ENCODE data around the gene RNF213.
"Not testable (repeated sequence)": the region's sequence is repeated elsewhere in the genome, so short reads cannot be mapped to it uniquely, and the experiment has no call there.

The RNF213 gene

DNA sequence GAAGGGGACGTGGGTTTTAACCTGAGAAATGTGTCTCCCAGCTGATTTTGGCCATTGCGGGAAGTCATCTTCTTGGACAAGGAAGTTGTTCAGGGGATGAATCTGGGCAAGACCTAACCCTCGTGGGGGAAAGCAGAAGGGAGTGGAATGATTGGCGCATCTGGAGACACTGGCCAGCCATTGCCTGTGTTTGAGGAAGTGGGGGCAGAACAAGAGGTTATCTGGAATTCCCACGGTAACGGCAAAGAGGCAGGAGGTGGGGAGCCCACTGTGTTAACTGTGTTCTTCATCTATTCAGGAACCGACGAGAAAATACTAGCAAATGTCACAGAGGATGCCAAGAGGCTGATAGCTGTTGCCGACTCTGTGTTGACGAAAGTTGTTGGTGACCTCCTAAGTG is 66.9 kb downstream of the RNF213 start:
- no peaks in the 10 kb centered on the region for H3K4me1 ChIP-seq (ENCODE audit: control insufficient read depth, insufficient read depth, low read depth, low read length)
- no peak overlapping the region for H3K4me3 ChIP-seq (ENCODE audit: insufficient read depth in 1 of 2, low read depth in 1 of 2, low read length in 2 of 2)
- no peak overlapping the region for H3K4ac ChIP-seq (ENCODE audit: low read depth in 1 of 2, low read length in 2 of 2)
- H2AK5ac ChIP-seq (ENCODE audit: low read length, severe bottlenecking) = no peak overlapping the region
- H3K9ac ChIP-seq (ENCODE audit: low read length) = no peak overlapping the region
- no peak overlapping the region for H2AFZ ChIP-seq (ENCODE audit: low read depth, low read length)
- H4K8ac ChIP-seq (ENCODE audit: low read length) = no peak overlapping the region
- H2BK15ac ChIP-seq (ENCODE audit: low read depth, poor library complexity, severe bottlenecking) = no peak overlapping the region
- no peak overlapping the region for H3K4me2 ChIP-seq (ENCODE audit: low read length, poor library complexity, severe bottlenecking)
- H4K91ac ChIP-seq (ENCODE audit: low read length) = no peak overlapping the region
- H3K18ac ChIP-seq (ENCODE audit: low read depth in 1 of 2, low read length in 2 of 2) = no peak overlapping the region
- no peak overlapping the region for H2BK120ac ChIP-seq (ENCODE audit: low read depth, low read length)
- H3K27me3 ChIP-seq (ENCODE audit: control insufficient read depth in 1 of 2, insufficient read depth in 1 of 2, low read length in 2 of 2) = no peaks in the 10 kb centered on the region
- peaks cover 8% of the 10 kb centered on the region for H3K79me1 ChIP-seq (replicated peaks; ENCODE audit: low read length, poor library complexity, severe bottlenecking)
- no peak overlapping the region for H3K23ac ChIP-seq (ENCODE audit: low read length in 2 of 2)
- DNase-seq = no peak
- H3K36me3 ChIP-seq (ENCODE audit: control insufficient read depth in 1 of 2, insufficient read depth in 2 of 2, low read depth in 1 of 2, low read length in 2 of 2) = peaks cover 48 to 100% of the 10 kb centered on the region in 2 experiments
- WGBS = 87% methylated on average over 10 of the region's 10 CpGs
- no peak overlapping the region for H2BK12ac ChIP-seq (ENCODE audit: low read length in 2 of 2)
- H2BK5ac ChIP-seq (ENCODE audit: low read depth, low read length, poor library complexity, severe bottlenecking) = no peak overlapping the region
- no peak overlapping the region for H3K27ac ChIP-seq (ENCODE audit: low read length, poor library complexity, severe bottlenecking)
- H3K14ac ChIP-seq (ENCODE audit: low read length in 2 of 2) = no peak overlapping the region
- peaks cover 3% of the 10 kb centered on the region for H3K9me3 ChIP-seq (ENCODE audit: control insufficient read depth, low read length)

- 94% methylated on average over 21 of the region's 21 CpGs for WGBS
- Histone ChIP-seq H3K4me2 (ENCODE audit: low read length, poor library complexity, severe bottlenecking) (no peak overlapping the region), H3K23ac (ENCODE audit: low read length in 2 of 2) (no peak overlapping the region)
Measured at GRCh38 chr17:80328634-80329380, 68.2 kb downstream of the RNF213 start.

GRCh38 chr17:80329421-80329820 is 68.8 kb downstream of the RNF213 start:
- H3K4me3 ChIP-seq (ENCODE audit: insufficient read depth in 1 of 2, low read depth in 1 of 2, low read length in 2 of 2); H3K9me3 ChIP-seq (ENCODE audit: control insufficient read depth, low read length); H3K14ac ChIP-seq (ENCODE audit: low read length in 2 of 2); H3K18ac ChIP-seq (ENCODE audit: low read depth in 1 of 2, low read length in 2 of 2); H2AK5ac ChIP-seq (ENCODE audit: low read length, severe bottlenecking); DNase-seq; H3K27ac ChIP-seq (ENCODE audit: low read length, poor library complexity, severe bottlenecking); H4K8ac ChIP-seq (ENCODE audit: low read length); H3K4me1 ChIP-seq (ENCODE audit: control insufficient read depth, insufficient read depth, low read depth, low read length); H3K9ac ChIP-seq (ENCODE audit: low read length); H3K4me2 ChIP-seq (ENCODE audit: low read length, poor library complexity, severe bottlenecking); H2AFZ ChIP-seq (ENCODE audit: low read depth, low read length); H4K91ac ChIP-seq (ENCODE audit: low read length); H2BK120ac ChIP-seq (ENCODE audit: low read depth, low read length); H2BK12ac ChIP-seq (ENCODE audit: low read length in 2 of 2); H3K23ac ChIP-seq (ENCODE audit: low read length in 2 of 2); H2BK15ac ChIP-seq (ENCODE audit: low read depth, poor library complexity, severe bottlenecking); H2BK5ac ChIP-seq (ENCODE audit: low read depth, low read length, poor library complexity, severe bottlenecking); H3K27me3 ChIP-seq (ENCODE audit: control insufficient read depth in 1 of 2, insufficient read depth in 1 of 2, low read length in 2 of 2); H3K4ac ChIP-seq (ENCODE audit: low read depth in 1 of 2, low read length in 2 of 2): not testable (repeated sequence)
- peaks cover 12% of the 10 kb centered on the region for H3K79me1 ChIP-seq (replicated peaks; ENCODE audit: low read length, poor library complexity, severe bottlenecking)
- WGBS = 96% methylated on average over 4 of the region's 6 CpGs
- peaks cover 62 to 95% of the 10 kb centered on the region in 2 experiments for H3K36me3 ChIP-seq (ENCODE audit: control insufficient read depth in 1 of 2, insufficient read depth in 2 of 2, low read depth in 1 of 2, low read length in 2 of 2)

More at GRCh38 chr17:80328634-80329380, 68.2 kb downstream of the RNF213 start:
- H2AK5ac ChIP-seq (ENCODE audit: low read length, severe bottlenecking) = no peak overlapping the region
- H2BK120ac ChIP-seq (ENCODE audit: low read depth, low read length) = no peak overlapping the region
- DNase-seq = no peak
- no peak overlapping the region for H3K27ac ChIP-seq (ENCODE audit: low read length, poor library complexity, severe bottlenecking)
- H2BK5ac ChIP-seq (ENCODE audit: low read depth, low read length, poor library complexity, severe bottlenecking) = no peak overlapping the region
- no peaks in the 10 kb centered on the region for H3K4me1 ChIP-seq (ENCODE audit: control insufficient read depth, insufficient read depth, low read depth, low read length)
- no peak overlapping the region for H2BK12ac ChIP-seq (ENCODE audit: low read length in 2 of 2)
- H4K91ac ChIP-seq (ENCODE audit: low read length) = no peak overlapping the region
- H4K8ac ChIP-seq (ENCODE audit: low read length) = no peak overlapping the region
- H3K4ac ChIP-seq (ENCODE audit: low read depth in 1 of 2, low read length in 2 of 2) = no peak overlapping the region
- H3K14ac ChIP-seq (ENCODE audit: low read length in 2 of 2) = no peak overlapping the region
- no peaks in the 10 kb centered on the region for H3K27me3 ChIP-seq (ENCODE audit: control insufficient read depth in 1 of 2, insufficient read depth in 1 of 2, low read length in 2 of 2)
- no peak overlapping the region for H3K18ac ChIP-seq (ENCODE audit: low read depth in 1 of 2, low read length in 2 of 2)
- H3K9me3 ChIP-seq (ENCODE audit: control insufficient read depth, low read length) = no peaks in the 10 kb centered on the region
- no peak overlapping the region for H3K4me3 ChIP-seq (ENCODE audit: insufficient read depth in 1 of 2, low read depth in 1 of 2, low read length in 2 of 2)
- peaks cover 56 to 95% of the 10 kb centered on the region in 2 experiments for H3K36me3 ChIP-seq (ENCODE audit: control insufficient read depth in 1 of 2, insufficient read depth in 2 of 2, low read depth in 1 of 2, low read length in 2 of 2)
- H3K79me1 ChIP-seq (replicated peaks; ENCODE audit: low read length, poor library complexity, severe bottlenecking) = peaks cover 10% of the 10 kb centered on the region
- no peak overlapping the region for H3K9ac ChIP-seq (ENCODE audit: low read length)
- no peak overlapping the region for H2AFZ ChIP-seq (ENCODE audit: low read depth, low read length)
- H2BK15ac ChIP-seq (ENCODE audit: low read depth, poor library complexity, severe bottlenecking) = no peak overlapping the region

DNA sequence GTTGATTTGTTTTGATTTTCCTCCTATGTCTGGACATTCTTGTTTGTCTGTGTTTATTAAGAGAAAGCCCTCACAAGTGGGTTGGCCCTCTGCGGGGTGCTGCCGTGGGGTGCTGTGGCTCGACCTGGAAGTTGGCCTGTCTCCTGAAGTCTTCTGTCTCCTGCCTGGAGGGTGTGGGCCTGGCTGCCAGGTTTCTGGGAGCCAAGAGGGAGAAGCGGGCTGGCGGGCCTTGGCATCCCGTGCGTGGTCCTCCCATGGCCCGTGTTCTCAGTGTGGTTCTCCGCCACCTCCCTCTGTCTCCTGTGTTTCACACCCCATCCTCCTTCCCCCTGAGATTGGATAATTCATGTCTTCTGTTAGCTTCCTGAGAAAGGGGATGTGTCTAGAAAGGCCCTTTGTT is 69.6 kb downstream of the RNF213 start:
- Histone ChIP-seq H4K8ac (ENCODE audit: low read length) (no peak overlapping the region), H3K18ac (ENCODE audit: low read depth in 1 of 2, low read length in 2 of 2) (no peak overlapping the region), H3K4ac (ENCODE audit: low read depth in 1 of 2, low read length in 2 of 2) (no peak overlapping the region), H2AK5ac (ENCODE audit: low read length, severe bottlenecking) (no peak overlapping the region), H3K4me3 (ENCODE audit: insufficient read depth in 1 of 2, low read depth in 1 of 2, low read length in 2 of 2) (no peak overlapping the region), H2BK120ac (ENCODE audit: low read depth, low read length) (no peak overlapping the region), H3K36me3 (ENCODE audit: control insufficient read depth in 1 of 2, insufficient read depth in 2 of 2, low read depth in 1 of 2, low read length in 2 of 2) (peaks cover 61 to 90% of the 10 kb centered on the region in 2 experiments), H2BK15ac (ENCODE audit: low read depth, poor library complexity, severe bottlenecking) (no peak overlapping the region), H3K9me3 (ENCODE audit: control insufficient read depth, low read length) (no peaks in the 10 kb centered on the region), H3K27me3 (ENCODE audit: control insufficient read depth in 1 of 2, insufficient read depth in 1 of 2, low read length in 2 of 2) (no peaks in the 10 kb centered on the region), H2AFZ (ENCODE audit: low read depth, low read length) (no peak overlapping the region), H2BK12ac (ENCODE audit: low read length in 2 of 2) (no peak overlapping the region), H3K9ac (ENCODE audit: low read length) (no peak overlapping the region), H3K4me1 (ENCODE audit: control insufficient read depth, insufficient read depth, low read depth, low read length) (no peaks in the 10 kb centered on the region), H3K14ac (ENCODE audit: low read length in 2 of 2) (no peak overlapping the region), H3K79me1 (replicated peaks; ENCODE audit: low read length, poor library complexity, severe bottlenecking) (peaks cover 12% of the 10 kb centered on the region), H4K91ac (ENCODE audit: low read length) (no peak overlapping the region), H3K27ac (ENCODE audit: low read length, poor library complexity, severe bottlenecking) (no peak overlapping the region), H3K4me2 (ENCODE audit: low read length, poor library complexity, severe bottlenecking) (no peak overlapping the region), H2BK5ac (ENCODE audit: low read depth, low read length, poor library complexity, severe bottlenecking) (no peak overlapping the region), H3K23ac (ENCODE audit: low read length in 2 of 2) (no peak overlapping the region)
- 90% methylated on average over 3 of the region's 9 CpGs for WGBS
- no peak for DNase-seq
